ENCODE data around the gene TCEAL4.
A peak's percentile ranks its signal among the peaks of the same experiment; 100 is the strongest.

The TCEAL4 gene

GRCh38 chrX:103614999-103615398 lies 29.7 kb downstream of the TCEAL4 start:
- no peak overlapping the region for H3K4me3 ChIP-seq (ENCODE audit: low read depth, low read length)
- no peak for TF ChIP-seq CTCF (IDR thresholded peaks at IDR 0.05; ENCODE audit: borderline replicate concordance, insufficient read depth, low read depth, low read length)

GRCh38 chrX:103615781-103616371 lies 30.6 kb downstream of the TCEAL4 start:
- TF ChIP-seq CTCF (IDR thresholded peaks at IDR 0.05; ENCODE audit: borderline replicate concordance, insufficient read depth, low read depth, low read length), result no peak
- no peak overlapping the region for H3K4me3 ChIP-seq (ENCODE audit: low read depth, low read length)

GRCh38 chrX:103616676-103617186 lies 31.4 kb downstream of the TCEAL4 start:
- no peak overlapping the region for H3K4me3 ChIP-seq (ENCODE audit: low read depth, low read length)
- TF ChIP-seq CTCF (IDR thresholded peaks at IDR 0.05; ENCODE audit: borderline replicate concordance, insufficient read depth, low read depth, low read length), result no peak

- no peak for TF ChIP-seq CTCF (IDR thresholded peaks at IDR 0.05; ENCODE audit: borderline replicate concordance, insufficient read depth, low read depth, low read length)
- no peak overlapping the region for H3K4me3 ChIP-seq (ENCODE audit: low read depth, low read length)
Observed at GRCh38 chrX:103624111-103624510, 38.8 kb downstream of the TCEAL4 start.

GRCh38 chrX:103626855-103627254 lies 41.5 kb downstream of the TCEAL4 start:
- no peak for TF ChIP-seq CTCF (IDR thresholded peaks at IDR 0.05; ENCODE audit: borderline replicate concordance, insufficient read depth, low read depth, low read length)

GRCh38 chrX:103628386-103629317 lies 43.3 kb downstream of the TCEAL4 start, which contains the start of gene TCEAL1:
Gene TCEAL1, plus strand, starts transcription at chrX:103628975. Its CDS starts 942 bp downstream, at chrX:103629917.
- no peak for TF ChIP-seq CTCF (IDR thresholded peaks at IDR 0.05; ENCODE audit: borderline replicate concordance, insufficient read depth, low read depth, low read length)
- peak within 1 kb of the TSS; percentile 66 for H3K4me3 ChIP-seq (ENCODE audit: low read depth, low read length)

More at GRCh38 chrX:103626855-103627254, 41.5 kb downstream of the TCEAL4 start:
- no peak overlapping the region for H3K4me3 ChIP-seq (ENCODE audit: low read depth, low read length)
